Effector memory CD8-positive, alpha-beta T cell (primary cell): ENCODE measurements around the gene HSBP1L1.

Experiments
- ATAC-seq: fragments of 150-1000 bp; cut with Tn5 transposase; replicated peaks from 2 replicates; pipeline ENCODE4 v1.10.0; 2021; ENCODE audit warnings: mild to moderate bottlenecking, moderate library complexity
- DNase-seq, 3 experiments: peaks; one replicate each; pipeline ENCODE4 v3.0.0; 2021
- H3K27ac Mint-ChIP-seq, 2 donors: one replicate each; pipeline ENCODE4 v1.8.0; 2022; ENCODE audit warnings: mild to moderate bottlenecking in 2 of 2, mixed read lengths in 2 of 2, moderate library complexity in 2 of 2
- H3K27me3 Mint-ChIP-seq, 2 donors: one replicate each; pipeline ENCODE4 v1.8.0; 2022; ENCODE audit warnings: mixed read lengths in 2 of 2
- H3K36me3 Mint-ChIP-seq: one replicate; pipeline ENCODE4 v1.8.0; 2022; ENCODE audit warnings: mild to moderate bottlenecking, moderate library complexity, mixed read lengths; ENCODE audit not compliant: insufficient read depth
- H3K4me1 Mint-ChIP-seq, 2 donors: one replicate each; pipeline ENCODE4 v1.8.0; 2022; ENCODE audit warnings: low read depth in 2 of 2, mixed read lengths in 2 of 2
- H3K4me3 Mint-ChIP-seq, 2 donors: one replicate each; pipeline ENCODE4 v1.8.0; 2022; ENCODE audit warnings: mild to moderate bottlenecking in 2 of 2, mixed read lengths in 2 of 2, moderate library complexity in 2 of 2
- H3K9me3 Mint-ChIP-seq, 2 donors: one replicate each; pipeline ENCODE4 v1.8.0; 2022; ENCODE audit warnings: mixed read lengths in 2 of 2

The HSBP1L1 gene

GRCh38 chr18:79935499-79935898 is 28.9 kb upstream of the HSBP1L1 start:
- H3K27ac Mint-ChIP-seq, result no peak overlapping the region
- DNase-seq, result no peak
- peaks cover 7 to 14% of the 10 kb centered on the region in 2 donors for H3K4me1 Mint-ChIP-seq
- H3K27me3 Mint-ChIP-seq, result no peaks in the 10 kb centered on the region
- no peak for ATAC-seq
- H3K36me3 Mint-ChIP-seq, result peaks cover 40% of the 10 kb centered on the region
- H3K4me3 Mint-ChIP-seq, result no peak overlapping the region
- peaks cover 2 to 27% of the 10 kb centered on the region in 2 donors for H3K9me3 Mint-ChIP-seq

GRCh38 chr18:79935925-79936324 is 28.5 kb upstream of the HSBP1L1 start:
- DNase-seq (no peak), ATAC-seq (no peak)
- Mint-ChIP-seq H3K36me3 (peaks cover 40% of the 10 kb centered on the region), H3K9me3 (peaks cover 2 to 27% of the 10 kb centered on the region in 2 donors), H3K4me1 (peaks cover 7 to 14% of the 10 kb centered on the region in 2 donors), H3K27me3 (no peaks in the 10 kb centered on the region), H3K4me3 (no peak overlapping the region), H3K27ac (no peak overlapping the region)

- H3K4me3 Mint-ChIP-seq, result no peak overlapping the region
- peaks cover 7 to 14% of the 10 kb centered on the region in 2 donors for H3K4me1 Mint-ChIP-seq
- peaks cover 2 to 27% of the 10 kb centered on the region in 2 donors for H3K9me3 Mint-ChIP-seq
- ATAC-seq (no peak), DNase-seq (no peak)
- H3K36me3 Mint-ChIP-seq, result peaks cover 45% of the 10 kb centered on the region
- no peaks in the 10 kb centered on the region for H3K27me3 Mint-ChIP-seq
- H3K27ac Mint-ChIP-seq, result no peak overlapping the region
Measured at GRCh38 chr18:79936641-79937040, 27.8 kb upstream of the HSBP1L1 start.

GRCh38 chr18:79937103-79937860 is 27.2 kb upstream of the HSBP1L1 start:
- Mint-ChIP-seq H3K9me3 (peaks cover 2 to 23% of the 10 kb centered on the region in 2 donors), H3K27me3 (no peaks in the 10 kb centered on the region), H3K4me1 (peaks cover 7 to 19% of the 10 kb centered on the region in 2 donors), H3K36me3 (peaks cover 45% of the 10 kb centered on the region), H3K27ac (no peak overlapping the region), H3K4me3 (peak overlapping the region in 1 of 2 donors; percentile 14)
- ATAC-seq, result no peak
- no peak for DNase-seq

- peaks cover 2 to 15% of the 10 kb centered on the region in 2 donors for H3K9me3 Mint-ChIP-seq
- peak overlapping the region in 1 of 2 donors; percentile 69 for H3K27ac Mint-ChIP-seq
- peaks cover 7 to 19% of the 10 kb centered on the region in 2 donors for H3K4me1 Mint-ChIP-seq
- ATAC-seq, result no peak
- no peak overlapping the region for H3K4me3 Mint-ChIP-seq
- peaks cover 48% of the 10 kb centered on the region for H3K36me3 Mint-ChIP-seq
- no peaks in the 10 kb centered on the region for H3K27me3 Mint-ChIP-seq
- DNase-seq, result no peak
Measured at GRCh38 chr18:79938196-79938595, 26.2 kb upstream of the HSBP1L1 start.

GRCh38 chr18:79939096-79939495 is 25.3 kb upstream of the HSBP1L1 start:
- peaks cover 2 to 7% of the 10 kb centered on the region in 2 donors for H3K9me3 Mint-ChIP-seq
- no peak for ATAC-seq
- no peak for DNase-seq
- peaks cover 9 to 21% of the 10 kb centered on the region in 2 donors for H3K4me1 Mint-ChIP-seq
- no peaks in the 10 kb centered on the region for H3K27me3 Mint-ChIP-seq
- H3K36me3 Mint-ChIP-seq, result peaks cover 45% of the 10 kb centered on the region
- no peak overlapping the region for H3K4me3 Mint-ChIP-seq
- no peak overlapping the region for H3K27ac Mint-ChIP-seq

- ATAC-seq (no peak), DNase-seq (no peak)
- peaks cover 40% of the 10 kb centered on the region for H3K36me3 Mint-ChIP-seq
- H3K4me3 Mint-ChIP-seq, result no peak overlapping the region
- no peaks in the 10 kb centered on the region for H3K27me3 Mint-ChIP-seq
- peaks cover 2 to 7% of the 10 kb centered on the region in 2 donors for H3K9me3 Mint-ChIP-seq
- peak overlapping the region in 1 of 2 donors; percentile 1 for H3K27ac Mint-ChIP-seq
- peaks cover 21 to 31% of the 10 kb centered on the region in 2 donors for H3K4me1 Mint-ChIP-seq
Measured at GRCh38 chr18:79940126-79940813, 24.2 kb upstream of the HSBP1L1 start.

GRCh38 chr18:79940814-79941472 is 23.5 kb upstream of the HSBP1L1 start:
- Mint-ChIP-seq H3K36me3 (peaks cover 40% of the 10 kb centered on the region), H3K4me3 (no peak overlapping the region), H3K9me3 (peaks cover 0 to 3% of the 10 kb centered on the region in 2 donors), H3K27ac (no peak overlapping the region), H3K27me3 (no peaks in the 10 kb centered on the region), H3K4me1 (peaks cover 22 to 31% of the 10 kb centered on the region in 2 donors)
- DNase-seq, result no peak
- ATAC-seq, result no peak

GRCh38 chr18:79941473-79942119 is 22.8 kb upstream of the HSBP1L1 start:
- H3K4me1 Mint-ChIP-seq, result peaks cover 22 to 31% of the 10 kb centered on the region in 2 donors
- ATAC-seq, result no peak

GRCh38 chr18:79942211-79942610 is 22.2 kb upstream of the HSBP1L1 start:
- ATAC-seq (no peak), DNase-seq (no peak)
- H3K4me3 Mint-ChIP-seq, result no peak overlapping the region
- H3K9me3 Mint-ChIP-seq, result no peaks in the 10 kb centered on the region
- no peaks in the 10 kb centered on the region for H3K27me3 Mint-ChIP-seq
- peaks cover 42% of the 10 kb centered on the region for H3K36me3 Mint-ChIP-seq
- H3K4me1 Mint-ChIP-seq, result peaks cover 26 to 28% of the 10 kb centered on the region in 2 donors
- peak overlapping the region in 1 of 2 donors; percentile 87 for H3K27ac Mint-ChIP-seq

More at GRCh38 chr18:79941473-79942119, 22.8 kb upstream of the HSBP1L1 start:
- Mint-ChIP-seq H3K27me3 (no peaks in the 10 kb centered on the region), H3K9me3 (no peaks in the 10 kb centered on the region), H3K36me3 (peaks cover 38% of the 10 kb centered on the region), H3K27ac (peak overlapping the region in 1 of 2 donors; percentile 87), H3K4me3 (no peak overlapping the region)
- DNase-seq, result no peak

- no peak for DNase-seq
- H3K27ac Mint-ChIP-seq, result peak overlapping the region in 1 of 2 donors; percentile 23
- H3K9me3 Mint-ChIP-seq, result no peaks in the 10 kb centered on the region
- no peak for ATAC-seq
- H3K27me3 Mint-ChIP-seq, result no peaks in the 10 kb centered on the region
- H3K4me1 Mint-ChIP-seq, result peaks cover 21 to 22% of the 10 kb centered on the region in 2 donors
- no peak overlapping the region for H3K4me3 Mint-ChIP-seq
- peaks cover 37% of the 10 kb centered on the region for H3K36me3 Mint-ChIP-seq
Measured at GRCh38 chr18:79942786-79943607, 21.4 kb upstream of the HSBP1L1 start.

GRCh38 chr18:79943608-79944125 is 20.8 kb upstream of the HSBP1L1 start:
- Mint-ChIP-seq H3K4me1 (peaks cover 23 to 25% of the 10 kb centered on the region in 2 donors), H3K27me3 (no peaks in the 10 kb centered on the region), H3K36me3 (peaks cover 32% of the 10 kb centered on the region), H3K27ac (peak overlapping the region in 1 of 2 donors; percentile 89), H3K4me3 (peak overlapping the region in 1 of 2 donors; percentile 13), H3K9me3 (no peaks in the 10 kb centered on the region)
- ATAC-seq (no peak), DNase-seq (no peak)
